ENCODE measurements around the gene MYMK.
"Not testable (repeated sequence)": the region's sequence is repeated elsewhere in the genome, so short reads cannot be mapped to it uniquely, and the experiment has no call there.

MYMK gene, protein sequence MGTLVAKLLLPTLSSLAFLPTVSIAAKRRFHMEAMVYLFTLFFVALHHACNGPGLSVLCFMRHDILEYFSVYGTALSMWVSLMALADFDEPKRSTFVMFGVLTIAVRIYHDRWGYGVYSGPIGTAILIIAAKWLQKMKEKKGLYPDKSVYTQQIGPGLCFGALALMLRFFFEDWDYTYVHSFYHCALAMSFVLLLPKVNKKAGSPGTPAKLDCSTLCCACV

GRCh38 chr9:133524679-133525228 lies at the start of gene MYMK:
MYMK (minus strand) TSS chr9:133524959; CDS start chr9:133524844, 115 bp downstream.
- no peak for DNase-seq

DNA sequence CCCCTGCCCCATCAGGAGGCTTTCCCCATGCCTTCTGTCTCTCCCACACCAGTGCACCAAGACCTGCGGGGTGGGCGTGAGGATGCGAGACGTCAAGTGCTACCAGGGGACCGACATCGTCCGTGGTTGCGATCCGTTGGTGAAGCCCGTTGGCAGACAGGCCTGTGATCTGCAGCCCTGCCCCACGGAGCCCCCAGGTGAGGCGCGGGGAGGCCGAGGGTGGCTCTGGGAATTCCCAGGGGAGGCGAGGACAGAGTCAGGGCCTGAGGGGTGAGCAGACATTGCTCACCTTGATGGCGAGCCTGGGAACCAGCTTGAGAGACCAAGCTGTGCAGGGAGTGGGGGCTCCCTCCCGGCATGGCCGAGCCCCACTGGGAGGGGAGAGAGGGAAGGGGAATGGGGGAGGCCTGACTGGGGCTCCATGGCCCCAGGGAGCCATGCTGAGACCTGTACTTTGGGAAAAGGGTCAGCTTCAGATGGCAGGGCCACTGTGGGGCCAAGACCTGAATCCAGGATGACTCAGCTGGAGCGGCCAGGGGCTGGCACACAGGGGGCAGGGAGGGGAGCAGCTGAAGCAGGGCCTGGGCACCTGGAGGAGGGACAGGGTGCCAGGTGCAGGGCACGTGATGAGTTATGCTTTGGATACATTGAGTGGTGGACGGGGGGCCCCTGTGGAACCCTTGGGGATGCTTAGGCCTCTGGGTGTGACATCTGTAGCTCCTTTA lies 49.2 kb upstream of the MYMK start:
- DNase-seq = no peak

GRCh38 chr9:133572821-133573361 lies 48.1 kb upstream of the MYMK start:
- no peak for DNase-seq

DNA sequence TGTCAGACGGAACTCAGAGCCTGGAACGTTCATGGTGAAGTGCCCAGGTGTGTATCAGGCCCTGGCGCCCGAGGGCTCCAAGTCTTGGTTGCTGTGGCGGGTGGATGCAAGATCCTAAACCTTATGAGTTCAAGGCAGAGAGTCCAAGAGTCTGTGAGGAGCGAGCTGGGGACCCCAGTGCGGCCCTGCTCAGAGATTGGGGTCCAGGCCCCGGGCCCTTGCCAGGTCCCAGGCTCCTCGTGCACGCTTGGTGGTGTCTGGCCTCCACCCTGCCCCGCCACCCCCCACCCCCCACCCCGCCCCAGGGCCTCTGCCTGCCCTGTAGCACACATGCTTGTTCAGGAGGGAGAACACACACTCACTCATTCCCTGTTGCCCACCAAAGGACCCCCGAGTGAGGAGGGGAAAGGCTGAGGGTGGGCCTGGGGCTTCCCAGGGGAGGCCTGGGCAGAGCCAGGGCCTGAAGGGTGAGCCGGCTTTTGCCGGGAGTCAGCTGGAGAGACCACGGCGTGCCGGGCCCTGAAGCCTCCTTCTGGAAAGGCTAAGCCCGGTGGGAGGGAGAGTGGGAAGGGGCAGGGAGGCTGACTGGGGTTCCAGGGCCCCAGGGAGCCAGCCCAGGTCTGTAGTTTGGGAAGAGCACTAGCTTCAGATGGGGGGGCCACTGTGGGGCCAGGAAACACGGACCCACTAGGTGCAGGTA lies 47.3 kb upstream of the MYMK start:
- DNase-seq = no peak

GRCh38 chr9:133571391-133571890 lies 46.7 kb upstream of the MYMK start:
- no peak for DNase-seq

DNA sequence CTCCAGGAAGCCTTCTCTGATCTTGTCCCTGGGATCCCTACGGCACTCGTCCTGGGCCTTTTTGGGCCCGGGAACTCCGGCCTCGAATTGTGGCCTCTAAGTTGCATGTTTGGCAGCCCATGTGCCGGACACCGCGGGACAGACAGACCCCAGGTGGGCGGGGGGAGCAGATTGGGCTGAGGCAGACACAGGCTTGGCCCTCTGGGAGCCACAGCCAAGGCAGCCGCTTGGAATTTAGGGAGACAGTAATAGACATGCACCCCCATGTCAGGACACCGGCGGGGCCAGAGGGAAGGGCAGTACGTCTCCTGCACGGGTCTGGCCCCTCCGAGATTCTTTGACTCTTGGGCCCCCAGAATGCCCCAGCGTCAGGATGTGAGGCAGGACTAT lies 45.9 kb upstream of the MYMK start:
- no peak for DNase-seq

GRCh38 chr9:133569891-133570690 lies 45.3 kb upstream of the MYMK start:
- no peak for DNase-seq

DNA sequence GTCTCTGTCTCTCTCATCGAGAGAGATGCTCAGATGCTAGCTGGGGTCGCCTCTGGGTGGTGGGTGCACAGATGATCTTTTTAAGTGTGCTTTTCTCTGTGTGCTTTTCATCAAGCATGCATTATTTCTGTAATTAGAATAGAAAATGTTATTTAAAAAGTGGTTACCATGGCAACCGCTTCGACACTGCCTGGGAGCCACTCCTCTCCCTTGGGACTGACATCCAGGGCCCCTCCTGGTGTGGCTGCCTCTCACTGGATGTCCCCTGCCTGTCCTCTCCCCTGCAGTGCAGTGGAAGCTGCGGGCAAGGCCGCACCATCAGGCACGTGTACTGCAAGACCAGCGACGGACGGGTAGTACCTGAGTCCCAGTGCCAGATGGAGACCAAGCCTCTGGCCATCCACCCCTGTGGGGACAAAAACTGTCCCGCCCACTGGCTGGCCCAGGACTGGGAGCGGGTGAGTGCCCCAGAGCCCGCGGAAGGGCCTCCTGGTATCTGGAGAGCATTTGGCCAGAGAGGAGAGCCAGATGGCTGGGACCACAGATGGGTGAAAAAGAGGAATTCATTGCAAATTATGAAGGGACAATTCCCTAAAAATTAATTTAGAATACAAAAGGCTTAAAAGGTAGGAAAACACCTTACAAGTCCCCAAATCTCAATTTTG lies 44.5 kb upstream of the MYMK start:
- no peak for DNase-seq

- no peak for DNase-seq
Observed at GRCh38 chr9:133568186-133568585, 43.4 kb upstream of the MYMK start.

DNA sequence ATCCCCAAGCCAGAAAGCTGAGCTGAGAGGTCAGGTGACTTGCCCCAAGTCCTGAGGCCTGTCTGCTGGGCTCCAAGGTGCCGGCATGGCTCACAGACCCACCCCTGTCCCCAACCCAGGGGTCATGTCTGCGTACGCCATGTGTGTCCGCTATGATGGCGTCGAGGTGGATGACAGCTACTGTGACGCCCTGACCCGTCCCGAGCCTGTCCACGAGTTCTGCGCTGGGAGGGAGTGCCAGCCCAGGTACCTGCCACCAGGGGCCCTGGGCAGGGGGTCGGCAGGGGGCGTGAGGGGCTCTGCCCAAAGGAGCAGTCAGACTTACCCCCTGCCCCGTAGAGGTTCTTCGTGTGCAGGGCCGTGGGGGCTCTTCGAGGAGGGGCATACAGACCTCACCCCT lies 42.1 kb upstream of the MYMK start:
- no peak for DNase-seq

- no peak for DNase-seq
Observed at GRCh38 chr9:133566382-133566781, 41.6 kb upstream of the MYMK start.

DNA sequence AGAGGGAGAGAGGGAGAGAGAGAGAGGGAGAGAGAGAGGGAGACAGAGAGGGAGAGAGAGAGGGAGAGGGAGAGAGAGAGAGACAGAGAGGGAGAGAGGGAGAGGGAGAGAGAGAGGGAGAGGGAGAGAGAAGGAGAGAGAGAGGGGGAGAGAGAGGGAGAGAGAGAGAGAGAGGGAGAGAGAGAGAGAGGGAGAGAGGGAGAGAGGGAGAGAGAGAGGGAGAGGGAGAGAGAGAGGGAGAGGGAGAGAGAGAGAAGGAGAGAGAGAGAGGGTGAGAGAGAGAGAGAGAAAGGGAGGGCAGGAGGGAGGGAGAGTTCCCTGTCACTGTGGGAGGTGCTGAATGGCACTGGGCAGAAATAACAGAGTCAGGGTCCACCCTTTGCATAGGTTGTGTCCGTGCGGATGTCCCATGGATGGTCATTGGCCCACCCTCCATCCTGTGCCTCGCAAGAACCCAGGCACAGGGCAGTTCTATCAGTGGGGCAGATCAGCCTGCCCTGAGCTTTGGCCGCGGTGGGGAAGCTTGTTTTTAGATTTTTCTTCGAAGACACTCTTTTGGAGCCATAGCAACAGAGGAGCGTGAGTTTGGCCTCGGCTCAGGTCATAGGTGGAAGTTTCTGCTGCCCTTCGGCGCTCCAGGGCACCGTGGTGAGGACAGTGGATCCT lies 39.8 kb upstream of the MYMK start:
- DNase-seq = no peak

DNA sequence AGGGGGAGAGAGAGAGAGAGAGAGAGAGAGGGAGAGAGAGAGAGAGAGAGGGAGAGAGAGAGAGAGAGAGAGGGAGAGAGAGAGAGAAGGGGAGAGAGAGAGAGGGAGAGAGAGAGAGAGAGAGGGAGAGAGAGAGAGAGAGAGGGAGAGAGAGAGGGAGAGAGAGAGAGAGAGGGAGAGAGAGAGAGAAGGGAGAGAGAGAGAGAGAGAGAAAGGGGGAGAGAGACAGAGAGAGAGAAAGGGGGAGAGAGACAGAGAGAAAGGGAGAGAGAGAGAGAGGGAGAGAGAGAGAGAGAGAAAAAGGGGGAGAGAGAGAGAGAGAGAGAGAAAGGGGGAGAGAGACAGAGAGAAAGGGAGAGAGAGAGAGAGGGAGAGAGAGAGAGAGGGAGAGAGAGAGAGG lies 39.1 kb upstream of the MYMK start:
- DNase-seq = not testable (repeated sequence)

DNA sequence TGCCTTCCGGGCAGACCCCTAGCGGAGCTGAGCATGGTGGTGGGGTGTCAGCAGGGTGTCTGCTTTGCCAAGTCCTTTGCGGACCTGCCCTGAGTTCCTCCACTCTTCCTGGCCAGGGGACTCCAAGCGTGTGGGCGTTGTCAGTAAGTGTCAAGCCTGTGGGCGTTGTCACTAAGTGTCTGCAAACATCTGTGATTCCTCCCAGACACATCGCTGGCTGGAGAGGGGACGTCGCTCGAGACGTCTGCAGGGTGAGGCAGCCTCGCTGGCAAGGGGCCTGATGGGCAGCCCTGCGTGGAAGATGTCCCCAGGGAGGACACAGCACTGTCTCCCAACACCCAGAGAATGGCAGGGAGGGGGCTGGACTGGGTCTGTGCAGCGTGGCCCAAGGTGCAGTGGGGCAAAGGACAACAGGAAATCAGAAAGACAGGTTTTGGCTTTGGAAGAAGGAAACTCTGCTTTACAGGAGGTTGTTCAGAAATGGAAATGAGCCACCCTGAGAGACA lies 38.6 kb upstream of the MYMK start:
- DNase-seq = no peak

GRCh38 chr9:133562611-133563290 lies 38.0 kb upstream of the MYMK start:
- no peak for DNase-seq

DNA sequence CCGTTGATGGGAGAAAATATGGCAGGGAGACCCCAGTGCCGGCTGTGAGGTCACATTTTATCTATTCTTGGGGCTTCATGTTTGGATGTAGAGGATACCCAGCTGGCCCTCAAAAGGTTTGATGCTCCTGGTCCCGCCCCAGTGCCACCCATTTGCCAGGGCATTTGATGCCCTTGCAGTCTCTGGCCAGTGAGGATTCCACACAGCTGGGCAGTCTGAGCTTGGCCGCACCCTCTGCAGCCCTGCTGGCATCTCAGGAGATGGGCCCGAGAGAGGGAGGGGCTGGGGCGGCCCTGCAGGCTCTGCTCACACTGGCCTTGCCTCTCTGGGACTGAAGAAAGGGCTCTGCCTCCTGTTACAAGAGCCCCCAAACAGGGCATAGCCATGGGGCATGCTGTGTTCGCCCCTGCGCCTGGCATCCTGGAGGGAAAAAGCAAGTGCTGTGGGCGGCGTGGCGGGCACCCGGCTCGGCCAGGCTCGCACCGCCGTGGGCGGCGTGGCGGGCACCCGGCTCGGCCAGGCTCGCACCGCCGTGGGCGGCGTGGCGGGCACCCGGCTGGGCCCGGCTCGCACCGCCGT lies 37.3 kb upstream of the MYMK start:
- DNase-seq = no peak

- DNase-seq = no peak
Observed at GRCh38 chr9:133560944-133561343, 36.2 kb upstream of the MYMK start.

DNA sequence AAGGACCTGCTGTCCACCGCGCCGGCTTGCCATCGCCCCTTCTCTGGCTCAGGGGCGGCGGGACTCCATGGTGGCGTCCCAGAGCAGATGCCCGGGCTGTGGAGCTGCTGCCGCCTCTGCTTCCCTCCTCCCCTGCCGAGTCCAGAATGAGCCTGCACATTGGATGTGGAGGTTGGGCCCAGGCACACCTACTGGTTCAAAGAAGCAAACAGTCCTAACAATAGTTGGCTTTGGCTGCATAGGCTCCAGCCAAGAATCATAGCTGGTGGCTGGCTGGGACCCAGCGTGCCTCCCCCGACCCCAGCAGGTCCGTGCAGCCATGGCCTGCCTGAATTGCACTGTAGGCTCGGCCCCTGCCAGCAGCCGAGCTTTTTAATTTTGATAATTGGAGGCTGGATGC lies 35.6 kb upstream of the MYMK start:
- no peak for DNase-seq

DNA sequence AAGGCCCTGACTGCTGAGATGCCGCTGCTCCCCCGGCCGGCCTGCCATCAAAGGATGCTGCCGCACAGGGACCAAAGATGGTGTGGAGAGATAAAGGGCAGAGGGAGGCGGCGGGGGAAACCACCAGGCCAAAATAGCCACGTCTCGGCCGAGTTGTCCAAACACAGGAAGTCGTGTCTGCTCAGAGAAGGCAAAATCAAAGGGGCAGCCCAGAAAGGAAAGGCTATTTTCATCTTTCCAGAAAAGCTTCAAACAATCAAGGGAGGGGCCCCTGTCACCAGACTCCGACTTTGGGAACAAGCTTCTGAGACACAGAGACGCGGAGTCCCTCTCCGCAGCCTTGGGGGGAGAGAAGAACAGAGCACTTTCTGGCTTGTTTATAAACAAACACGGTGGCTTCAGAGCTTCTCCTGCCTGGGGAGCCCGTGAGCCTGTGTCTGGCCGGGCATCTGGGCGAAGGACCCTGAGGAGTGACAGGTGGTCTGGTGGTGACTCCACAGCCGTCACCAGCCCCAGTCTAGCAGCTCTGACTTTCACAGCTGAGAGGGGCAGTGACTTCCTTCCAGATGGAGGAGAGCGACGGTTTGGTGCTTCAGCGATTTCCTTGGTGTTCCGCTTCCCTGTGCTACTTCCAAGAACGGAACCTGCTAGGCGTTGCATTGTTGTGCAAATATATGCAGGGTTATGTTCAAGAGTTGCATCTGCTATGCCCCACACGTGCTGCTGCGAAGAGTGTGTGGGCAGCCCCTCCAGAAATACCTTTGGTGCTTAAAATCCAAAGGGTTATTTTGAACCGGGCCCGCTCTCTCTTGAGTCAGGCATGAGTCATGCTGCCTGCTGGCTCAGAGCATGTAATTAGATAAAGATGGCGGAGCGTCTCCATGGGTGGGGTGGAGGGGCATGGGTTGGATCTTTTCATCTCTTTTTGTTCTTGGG lies 33.7 kb upstream of the MYMK start:
- no peak for DNase-seq
